D341Med (cell line): ENCODE data around the gene ALK.

Source experiments
- DNase-seq: peaks from one replicate; pipeline ENCODE4 v3.0.0; 2012; ENCODE audit warnings: low spot score

ALK gene

GRCh38 chr2:29363111-29363510, 558.3 kb downstream of the ALK start:
- no peak for DNase-seq

GRCh38 chr2:29361231-29361630, 560.2 kb downstream of the ALK start:
- no peak for DNase-seq

- DNase-seq: no peak
Observed at GRCh38 chr2:29360016-29360784, 561.2 kb downstream of the ALK start.

- DNase-seq: no peak
Observed at GRCh38 chr2:29353403-29353991, 567.9 kb downstream of the ALK start.

- no peak for DNase-seq
Observed at GRCh38 chr2:29351916-29352591, 569.3 kb downstream of the ALK start.

- DNase-seq: no peak
Observed at GRCh38 chr2:29351248-29351647, 570.1 kb downstream of the ALK start.

- DNase-seq: no peak
Observed at GRCh38 chr2:29349316-29350030, 571.9 kb downstream of the ALK start.

- DNase-seq: no peak
Observed at GRCh38 chr2:29347774-29348461, 573.5 kb downstream of the ALK start.

GRCh38 chr2:29345236-29345635, 576.1 kb downstream of the ALK start:
- DNase-seq: no peak

- DNase-seq: no peak
Observed at GRCh38 chr2:29343830-29344229, 577.6 kb downstream of the ALK start.

GRCh38 chr2:29336341-29337241, 584.8 kb downstream of the ALK start:
- DNase-seq: no peak

GRCh38 chr2:29335396-29335795, 586.0 kb downstream of the ALK start:
- no peak for DNase-seq

GRCh38 chr2:29334706-29335105, 586.7 kb downstream of the ALK start:
- DNase-seq: no peak

GRCh38 chr2:29332540-29332939, 588.8 kb downstream of the ALK start:
- no peak for DNase-seq

- DNase-seq: no peak
Observed at GRCh38 chr2:29329899-29330298, 591.5 kb downstream of the ALK start.

- DNase-seq: no peak
Observed at GRCh38 chr2:29326926-29327325, 594.5 kb downstream of the ALK start.

GRCh38 chr2:29325544-29325943, 595.8 kb downstream of the ALK start:
- DNase-seq: no peak

GRCh38 chr2:29323961-29324360, 597.4 kb downstream of the ALK start:
- DNase-seq: no peak

- no peak for DNase-seq
Observed at GRCh38 chr2:29323301-29323700, 598.1 kb downstream of the ALK start.

- DNase-seq: no peak
Observed at GRCh38 chr2:29322011-29322410, 599.4 kb downstream of the ALK start.
